GM12891 (cell line): ENCODE measurements around the gene CDHR3.

Experiments
- PAX5 ChIP-seq: IDR thresholded peaks from 2 replicates; pipeline ENCODE4 v1.6.1; 2011; ENCODE audit warnings: low read length, moderate library complexity, mild to moderate bottlenecking; ENCODE audit not compliant: insufficient read depth, severe bottlenecking
- POLR2A ChIP-seq: IDR thresholded peaks from 2 replicates; pipeline ENCODE4 v1.6.1; 2011; ENCODE audit warnings: low read depth, low read length, control low read depth
- POLR2AphosphoS5 ChIP-seq: IDR thresholded peaks from 2 replicates; pipeline ENCODE4 v1.6.1; 2011; ENCODE audit warnings: low read depth, low read length, control low read depth
- SPI1 ChIP-seq: IDR thresholded peaks from 2 replicates; pipeline ENCODE4 v1.6.1; 2011; ENCODE audit warnings: low read depth, low read length, control low read depth
- TAF1 ChIP-seq: IDR thresholded peaks from 2 replicates; pipeline ENCODE4 v1.6.1; 2011; ENCODE audit warnings: low read depth, low read length, control low read depth

DNA sequence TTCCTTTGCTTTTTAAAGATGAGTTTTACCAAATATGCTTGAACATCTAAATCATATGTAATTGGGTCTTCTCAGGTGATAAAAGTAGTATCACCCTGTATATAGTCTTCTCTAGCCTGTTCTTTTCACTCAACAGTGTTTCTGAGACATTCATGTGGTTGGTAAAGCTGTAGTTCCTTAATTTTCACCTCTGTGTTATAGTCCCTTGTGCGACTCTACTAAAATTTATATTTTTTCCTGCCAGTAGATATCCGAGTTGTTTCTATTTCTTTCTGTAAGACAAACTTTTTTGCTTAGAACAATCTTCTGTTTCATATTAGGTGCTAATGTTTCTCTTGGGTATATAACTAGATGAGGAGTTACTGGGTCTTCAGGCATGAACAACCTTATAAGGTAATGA is 113.5 kb downstream of the CDHR3 start:
- TF ChIP-seq SPI1 = no peak
- no peak for TF ChIP-seq TAF1
- TF ChIP-seq POLR2AphosphoS5 = no peak
- no peak for TF ChIP-seq POLR2A
- TF ChIP-seq PAX5 = no peak
